Globus pallidus (tissue), 1 donor: ENCODE measurements around the gene USE1.

Source experiments
- DNase-seq: peaks from one replicate; pipeline ENCODE4 v3.0.0-alpha.2; 2015; ENCODE audit warnings: low spot score

The USE1 gene

GRCh38 chr19:17235971-17236777 is 21.0 kb downstream of the USE1 start:
- DNase-seq = no peak

GRCh38 chr19:17236811-17237543 is 21.8 kb downstream of the USE1 start:
- DNase-seq = no peak

GRCh38 chr19:17237747-17238706 is 22.9 kb downstream of the USE1 start:
- no peak for DNase-seq

- no peak for DNase-seq
Measured at GRCh38 chr19:17240062-17240752, 25.1 kb downstream of the USE1 start.

- no peak for DNase-seq
Measured at GRCh38 chr19:17240826-17241399, 25.8 kb downstream of the USE1 start.

- no peak for DNase-seq
Measured at GRCh38 chr19:17242431-17243208, 27.5 kb downstream of the USE1 start.

GRCh38 chr19:17243211-17243829 is 28.2 kb downstream of the USE1 start:
- DNase-seq = no peak

- DNase-seq = no peak
Measured at GRCh38 chr19:17243830-17244617, 28.9 kb downstream of the USE1 start.

- DNase-seq = no peak
Measured at GRCh38 chr19:17244618-17245534, 29.7 kb downstream of the USE1 start.

GRCh38 chr19:17245535-17245984 is 30.4 kb downstream of the USE1 start, which contains the start of gene NR2F6:
NR2F6 (minus strand) TSS chr19:17245919; CDS start chr19:17245220, 699 bp downstream.
- DNase-seq = no peak

- DNase-seq = no peak
Measured at GRCh38 chr19:17246681-17247425, 31.7 kb downstream of the USE1 start.

- DNase-seq = no peak
Measured at GRCh38 chr19:17248011-17248776, 33.0 kb downstream of the USE1 start.

- no peak for DNase-seq
Measured at GRCh38 chr19:17249887-17250548, 34.9 kb downstream of the USE1 start.

GRCh38 chr19:17254636-17255035 is 39.5 kb downstream of the USE1 start:
- no peak for DNase-seq

GRCh38 chr19:17255150-17255621 is 40.0 kb downstream of the USE1 start:
- DNase-seq = no peak

- no peak for DNase-seq
Measured at GRCh38 chr19:17256130-17256529, 41.0 kb downstream of the USE1 start.
